ENCODE data around the gene ROBO1. TPM values are rescaled to one million over a fixed set of nuclear protein-coding genes. Genes with fewer than 3 reads are reported as not detected.

ROBO1 gene
- total and polyA plus RNA-seq, 2 experiments from 2014 or later = 18.8 to 31.9 TPM

DNA sequence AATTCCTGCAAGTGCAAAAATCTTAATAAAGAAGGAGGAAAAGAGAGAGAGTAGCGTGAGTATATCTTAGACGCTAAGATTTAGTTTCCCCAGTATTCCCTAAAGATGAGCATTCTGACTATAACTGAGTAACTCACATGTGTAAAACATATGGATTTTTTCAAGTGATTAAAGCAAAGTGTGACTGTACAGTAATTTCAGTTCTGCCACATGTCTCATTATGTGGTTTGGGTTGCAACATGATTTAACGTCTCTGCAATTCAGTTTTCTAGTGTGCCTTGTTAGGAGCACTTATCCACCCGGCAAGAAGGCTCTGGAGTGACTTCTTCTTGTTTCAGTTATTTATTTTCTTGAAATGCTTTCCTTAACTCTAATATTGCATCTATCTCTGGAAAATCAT is 514.1 kb downstream of the ROBO1 start:
- peaks cover 29% of the 10 kb centered on the region for H3F3A ChIP-seq (ENCODE audit: insufficient read depth)
- in situ Hi-C loops (cut with MboI) = no loop called here
- H3K79me2 ChIP-seq (ENCODE audit: insufficient read depth) = no peaks in the 10 kb centered on the region
- no peak overlapping the region for H3K27ac ChIP-seq
- no peaks in the 10 kb centered on the region for H3K27me3 ChIP-seq (replicated peaks; ENCODE audit: insufficient read depth)
- no peak overlapping the region for H3K4me3 ChIP-seq
- no peak overlapping the region for H2AFZ ChIP-seq
- H3K9ac ChIP-seq = no peak overlapping the region
- no peak overlapping the region for H3K4me2 ChIP-seq (ENCODE audit: unreplicated experiment)
- WGBS, 2 experiments (ENCODE audit: low coverage in 1 of 2, low lambda C conversion rate in 2 of 2, missing lambda C conversion rate in 2 of 2) = 35 to 41% methylated on average over 4 of the region's 4 CpGs
- peak; percentile 40 for DNase-seq
- H3K9me2 ChIP-seq (ENCODE audit: insufficient read depth) = peaks cover 5% of the 10 kb centered on the region; the same call in 1 of the 2 replicates
- no peaks in the 10 kb centered on the region for H3K9me3 ChIP-seq (ENCODE audit: low read depth)
- no peaks in the 10 kb centered on the region for H4K20me1 ChIP-seq (ENCODE audit: insufficient read depth)
- H3K36me3 ChIP-seq (ENCODE audit: low read depth) = no peaks in the 10 kb centered on the region
- no peak for TF ChIP-seq EZH2 (IDR thresholded peaks at IDR 0.05; ENCODE audit: insufficient read depth, poor library complexity, severe bottlenecking)
- TF ChIP-seq EZH2phosphoT487 (IDR thresholded peaks at IDR 0.05; ENCODE audit: insufficient read depth, low read depth) = no peak
- peaks cover 34% of the 10 kb centered on the region for H3K4me1 ChIP-seq (ENCODE audit: insufficient read depth)

DNA sequence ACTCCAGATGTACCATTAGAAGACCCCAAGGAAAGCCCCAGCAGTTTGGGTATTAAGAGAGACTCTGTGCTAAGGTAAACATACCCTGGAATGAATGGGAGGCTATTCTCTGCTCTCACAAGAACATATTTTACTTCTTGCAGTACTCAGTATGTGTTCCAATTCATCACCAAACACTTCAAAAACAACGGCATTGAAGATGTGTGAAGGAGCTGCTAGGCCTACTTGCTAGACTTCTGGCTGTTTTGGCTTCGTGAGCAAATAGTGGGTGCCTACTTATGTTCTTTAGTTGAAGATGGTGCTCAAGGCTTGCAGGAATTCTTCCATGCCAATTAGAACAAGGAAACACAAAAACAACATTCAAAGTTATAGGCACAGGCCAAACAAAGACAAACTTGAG is 514.5 kb downstream of the ROBO1 start:
- Histone ChIP-seq H3K4me1 (ENCODE audit: insufficient read depth) (peaks cover 31% of the 10 kb centered on the region), H3K27me3 (replicated peaks; ENCODE audit: insufficient read depth) (no peaks in the 10 kb centered on the region), H3K36me3 (ENCODE audit: low read depth) (no peaks in the 10 kb centered on the region), H3K4me2 (ENCODE audit: unreplicated experiment) (no peak overlapping the region), H3K27ac (no peak overlapping the region), H3K4me3 (no peak overlapping the region), H3F3A (ENCODE audit: insufficient read depth) (peaks cover 24% of the 10 kb centered on the region), H3K9me3 (ENCODE audit: low read depth) (no peaks in the 10 kb centered on the region), H3K9ac (no peak overlapping the region), H3K9me2 (ENCODE audit: insufficient read depth) (peaks cover 5% of the 10 kb centered on the region; the same call in 1 of the 2 replicates), H4K20me1 (ENCODE audit: insufficient read depth) (no peaks in the 10 kb centered on the region), H3K79me2 (ENCODE audit: insufficient read depth) (no peaks in the 10 kb centered on the region), H2AFZ (no peak overlapping the region)
- TF ChIP-seq EZH2 (IDR thresholded peaks at IDR 0.05; ENCODE audit: insufficient read depth, poor library complexity, severe bottlenecking) (no peak), EZH2phosphoT487 (IDR thresholded peaks at IDR 0.05; ENCODE audit: insufficient read depth, low read depth) (no peak)
- 91 to 100% methylated on average over 2 of the region's 2 CpGs for WGBS, 2 experiments (ENCODE audit: low coverage in 1 of 2, low lambda C conversion rate in 2 of 2, missing lambda C conversion rate in 2 of 2)
- in situ Hi-C loops (cut with MboI) = no loop called here
- no peak for DNase-seq

DNA sequence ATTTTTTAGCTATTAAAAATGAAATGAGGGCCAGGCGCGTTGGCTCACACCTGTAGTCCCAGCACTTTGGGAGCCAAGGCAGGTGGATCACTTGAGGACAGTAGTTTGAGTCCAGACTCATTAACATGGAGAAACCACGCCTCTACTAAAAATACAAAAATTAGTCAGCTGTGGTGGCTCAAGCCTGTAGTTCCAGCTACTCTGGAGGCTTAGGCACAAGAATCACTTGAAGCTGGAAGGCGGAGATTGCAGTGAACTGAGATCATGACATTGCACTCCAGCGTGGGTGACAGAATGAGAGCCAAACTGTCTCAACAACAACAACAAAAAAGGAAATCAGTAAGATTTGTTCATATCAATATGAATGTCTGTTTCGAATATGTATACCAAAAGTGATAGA is 517.1 kb downstream of the ROBO1 start:
- no peak for DNase-seq
- no peak overlapping the region for H2AFZ ChIP-seq
- no peaks in the 10 kb centered on the region for H3K9me3 ChIP-seq (ENCODE audit: low read depth)
- H3K27ac ChIP-seq = no peak overlapping the region
- no peaks in the 10 kb centered on the region for H3K36me3 ChIP-seq (ENCODE audit: low read depth)
- H3K27me3 ChIP-seq (replicated peaks; ENCODE audit: insufficient read depth) = no peaks in the 10 kb centered on the region
- no peaks in the 10 kb centered on the region for H3K9me2 ChIP-seq (ENCODE audit: insufficient read depth)
- no peaks in the 10 kb centered on the region for H4K20me1 ChIP-seq (ENCODE audit: insufficient read depth)
- H3K4me3 ChIP-seq = no peak overlapping the region
- TF ChIP-seq EZH2 (IDR thresholded peaks at IDR 0.05; ENCODE audit: insufficient read depth, poor library complexity, severe bottlenecking) = no peak
- 78 to 83% methylated on average over 6 of the region's 6 CpGs for WGBS, 2 experiments (ENCODE audit: low coverage in 1 of 2, low lambda C conversion rate in 2 of 2, missing lambda C conversion rate in 2 of 2)
- H3K79me2 ChIP-seq (ENCODE audit: insufficient read depth) = no peaks in the 10 kb centered on the region
- in situ Hi-C loops (cut with MboI) = no loop called here
- no peak overlapping the region for H3K4me2 ChIP-seq (ENCODE audit: unreplicated experiment)
- H3F3A ChIP-seq (ENCODE audit: insufficient read depth) = peaks cover 12% of the 10 kb centered on the region
- no peak overlapping the region for H3K9ac ChIP-seq
- H3K4me1 ChIP-seq (ENCODE audit: insufficient read depth) = peaks cover 27% of the 10 kb centered on the region

DNA sequence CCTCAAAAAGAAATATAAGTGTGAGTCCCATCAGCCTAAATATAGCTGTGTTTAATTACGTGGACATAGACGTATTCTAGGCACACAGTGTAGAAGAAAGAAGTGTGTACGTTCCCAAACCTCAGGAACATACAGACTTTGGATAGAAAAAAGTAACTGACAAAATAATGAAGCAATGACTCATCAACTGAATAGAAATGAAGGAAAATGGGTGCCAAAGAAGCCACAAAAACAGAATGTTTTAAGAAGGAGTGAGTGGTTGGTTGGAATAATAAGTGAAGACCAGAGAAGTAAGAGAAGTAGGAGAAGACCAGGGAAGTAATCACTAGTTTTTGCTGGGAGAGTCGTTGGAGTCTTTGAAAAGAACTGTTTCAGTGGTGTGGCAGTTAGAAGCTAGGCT is 518.1 kb downstream of the ROBO1 start:
- H3K27me3 ChIP-seq (replicated peaks; ENCODE audit: insufficient read depth) = no peaks in the 10 kb centered on the region
- no peaks in the 10 kb centered on the region for H3K9me3 ChIP-seq (ENCODE audit: low read depth)
- in situ Hi-C loops (cut with MboI) = no loop called here
- peak; percentile 26 for DNase-seq
- no peak overlapping the region for H3K9ac ChIP-seq
- no peak overlapping the region for H3K4me2 ChIP-seq (ENCODE audit: unreplicated experiment)
- no peaks in the 10 kb centered on the region for H4K20me1 ChIP-seq (ENCODE audit: insufficient read depth)
- 93 to 94% methylated on average over 4 of the region's 4 CpGs for WGBS, 2 experiments (ENCODE audit: low coverage in 1 of 2, low lambda C conversion rate in 2 of 2, missing lambda C conversion rate in 2 of 2)
- H2AFZ ChIP-seq = no peak overlapping the region
- H3K79me2 ChIP-seq (ENCODE audit: insufficient read depth) = no peaks in the 10 kb centered on the region
- H3K4me1 ChIP-seq (ENCODE audit: insufficient read depth) = peaks cover 24% of the 10 kb centered on the region
- H3F3A ChIP-seq (ENCODE audit: insufficient read depth) = peaks cover 10% of the 10 kb centered on the region; the same call in 1 of the 2 replicates
- 0 out of 2 replicates have a peak, but pooled peaks cover 3% of the 10 kb centered on the region for H3K9me2 ChIP-seq (ENCODE audit: insufficient read depth)
- no peaks in the 10 kb centered on the region for H3K36me3 ChIP-seq (ENCODE audit: low read depth)
- no peak overlapping the region for H3K4me3 ChIP-seq
- H3K27ac ChIP-seq = no peak overlapping the region
- no peak for TF ChIP-seq EZH2phosphoT487 (IDR thresholded peaks at IDR 0.05; ENCODE audit: insufficient read depth, low read depth)
- no peak for TF ChIP-seq EZH2 (IDR thresholded peaks at IDR 0.05; ENCODE audit: insufficient read depth, poor library complexity, severe bottlenecking)

DNA sequence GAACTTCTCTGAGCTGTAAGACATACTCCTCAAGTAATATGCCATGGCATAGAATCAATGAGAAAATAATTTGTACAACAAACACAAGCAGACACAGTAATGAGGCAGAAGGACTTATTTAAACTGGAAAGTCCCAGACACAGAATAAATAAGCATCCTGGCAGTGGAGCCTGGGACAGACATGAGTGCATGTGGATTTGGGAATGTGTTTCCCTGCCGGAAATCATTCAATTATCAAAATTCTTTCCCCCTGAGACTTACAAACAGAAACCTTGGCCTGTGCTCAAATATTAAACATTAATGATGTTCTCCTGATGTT is 520.1 kb downstream of the ROBO1 start:
- Histone ChIP-seq H3K9ac (no peak overlapping the region), H3K36me3 (ENCODE audit: low read depth) (no peaks in the 10 kb centered on the region), H3K4me1 (ENCODE audit: insufficient read depth) (peaks cover 16% of the 10 kb centered on the region), H2AFZ (peak overlapping the region; percentile 60), H3K9me2 (ENCODE audit: insufficient read depth) (0 out of 2 replicates have a peak, but pooled peaks cover 3% of the 10 kb centered on the region), H3K27me3 (replicated peaks; ENCODE audit: insufficient read depth) (no peaks in the 10 kb centered on the region), H4K20me1 (ENCODE audit: insufficient read depth) (no peaks in the 10 kb centered on the region), H3K4me2 (ENCODE audit: unreplicated experiment) (peak overlapping the region; percentile 44), H3F3A (ENCODE audit: insufficient read depth) (peaks cover 10% of the 10 kb centered on the region; the same call in 1 of the 2 replicates), H3K4me3 (no peak overlapping the region), H3K9me3 (ENCODE audit: low read depth) (no peaks in the 10 kb centered on the region), H3K27ac (peak overlapping the region; percentile 1; the same call in 1 of the 2 replicates), H3K79me2 (ENCODE audit: insufficient read depth) (no peaks in the 10 kb centered on the region)
- WGBS, 2 experiments (ENCODE audit: low coverage in 1 of 2, low lambda C conversion rate in 2 of 2, missing lambda C conversion rate in 2 of 2) = 3 to 7% methylated on average over 1 of the region's 1 CpG
- TF ChIP-seq EZH2 (IDR thresholded peaks at IDR 0.05; ENCODE audit: insufficient read depth, poor library complexity, severe bottlenecking) = no peak
- TF ChIP-seq EZH2phosphoT487 (IDR thresholded peaks at IDR 0.05; ENCODE audit: insufficient read depth, low read depth) = no peak
- in situ Hi-C loops (cut with MboI) = no loop called here
- DNase-seq = peak; percentile 30
